ENCODE results near the gene COX14.
"Not testable (repeated sequence)": the region's sequence is repeated elsewhere in the genome, so short reads cannot be mapped to it uniquely, and the experiment has no call there.

The COX14 gene

GRCh38 chr12:50129290-50129689 lies 17.3 kb downstream of the COX14 start:
- no peak overlapping the region for H3K4me3 ChIP-seq (ENCODE audit: low read length)
- no peak for DNase-seq (ENCODE audit: low read depth)
- no peak for TF ChIP-seq CTCF (IDR thresholded peaks at IDR 0.05; ENCODE audit: insufficient read depth, low read depth, low read length, missing control alignments)

GRCh38 chr12:50132505-50133135 lies 20.6 kb downstream of the COX14 start:
- H3K4me3 ChIP-seq (ENCODE audit: low read length), result no peak overlapping the region
- peak; percentile 65 for DNase-seq (ENCODE audit: low read depth)
- peak; percentile 61 for TF ChIP-seq CTCF (IDR thresholded peaks at IDR 0.05; ENCODE audit: insufficient read depth, low read depth, low read length, missing control alignments)

- H3K4me3 ChIP-seq (ENCODE audit: low read length), result no peak overlapping the region
- no peak for DNase-seq (ENCODE audit: low read depth)
- no peak for TF ChIP-seq CTCF (IDR thresholded peaks at IDR 0.05; ENCODE audit: insufficient read depth, low read depth, low read length, missing control alignments)
These were observed 31.0 kb downstream of the COX14 start for GRCh38 chr12:50142993-50143392.

GRCh38 chr12:50145439-50145838 lies 33.4 kb downstream of the COX14 start:
- no peak for TF ChIP-seq CTCF (IDR thresholded peaks at IDR 0.05; ENCODE audit: insufficient read depth, low read depth, low read length, missing control alignments)
- DNase-seq (ENCODE audit: low read depth), result no peak

GRCh38 chr12:50147281-50147680 lies 35.2 kb downstream of the COX14 start:
- TF ChIP-seq CTCF (IDR thresholded peaks at IDR 0.05; ENCODE audit: insufficient read depth, low read depth, low read length, missing control alignments), result no peak
- no peak for DNase-seq (ENCODE audit: low read depth)
- no peak overlapping the region for H3K4me3 ChIP-seq (ENCODE audit: low read length)

More at GRCh38 chr12:50145439-50145838, 33.4 kb downstream of the COX14 start:
- no peak overlapping the region for H3K4me3 ChIP-seq (ENCODE audit: low read length)

GRCh38 chr12:50148011-50148410 lies 36.0 kb downstream of the COX14 start:
- DNase-seq (ENCODE audit: low read depth); H3K4me3 ChIP-seq (ENCODE audit: low read length): not testable (repeated sequence)

GRCh38 chr12:50149311-50149710 lies 37.3 kb downstream of the COX14 start:
- DNase-seq (ENCODE audit: low read depth), result no peak
- TF ChIP-seq CTCF (IDR thresholded peaks at IDR 0.05; ENCODE audit: insufficient read depth, low read depth, low read length, missing control alignments), result no peak
- no peak overlapping the region for H3K4me3 ChIP-seq (ENCODE audit: low read length)

Measured in epithelial cell of esophagus (primary cell).